ENCODE measurements around the gene RHBDL1. TPM values are rescaled to one million over a fixed set of nuclear protein-coding genes. Genes with fewer than 3 reads are reported as not detected.

The RHBDL1 gene
- total RNA-seq, 1 experiment from 2014 or later: 7.8 TPM

Other genes starting within 250 kb of the RHBDL1 start
- 161 and 180 TPM in 2 replicates for gene CAPN15, start 148.0 kb upstream of the RHBDL1 start, total RNA-seq (2014; rRNA removed; shearing (Covaris generic))
- gene PRR35, start 115.3 kb upstream of the RHBDL1 start, total RNA-seq (2014; rRNA removed; shearing (Covaris generic)): 0.08 TPM in 1 of 2 replicates, not detected in the other
- 0.05 and 0.13 TPM in 2 replicates for gene NHLRC4, start 108.7 kb upstream of the RHBDL1 start, total RNA-seq (2014; rRNA removed; shearing (Covaris generic))
- 99.5 and 103 TPM in 2 replicates for gene PIGQ, start 105.7 kb upstream of the RHBDL1 start, total RNA-seq (2014; rRNA removed; shearing (Covaris generic))
- 54.2 and 58.2 TPM in 2 replicates for gene RAB40C, start 85.6 kb upstream of the RHBDL1 start, total RNA-seq (2014; rRNA removed; shearing (Covaris generic))
- gene WFIKKN1, start 44.7 kb upstream of the RHBDL1 start, total RNA-seq (2014; rRNA removed; shearing (Covaris generic)): 0.74 and 1.1 TPM in 2 replicates
- 278 and 290 TPM in 2 replicates for gene METTL26, start 39.4 kb upstream of the RHBDL1 start, total RNA-seq (2014; rRNA removed; shearing (Covaris generic))
- 198 and 209 TPM in 2 replicates for gene MCRIP2, start 33.8 kb upstream of the RHBDL1 start, total RNA-seq (2014; rRNA removed; shearing (Covaris generic))
- gene WDR90, start 26.3 kb upstream of the RHBDL1 start, total RNA-seq (2014; rRNA removed; shearing (Covaris generic)): 162 and 168 TPM in 2 replicates
- gene RHOT2, start 7.5 kb upstream of the RHBDL1 start, total RNA-seq (2014; rRNA removed; shearing (Covaris generic)): 209 and 211 TPM in 2 replicates
- gene STUB1, start 4.7 kb downstream of the RHBDL1 start, total RNA-seq (2014; rRNA removed; shearing (Covaris generic)): 258 and 295 TPM in 2 replicates
- gene JMJD8, start 8.7 kb downstream of the RHBDL1 start, total RNA-seq (2014; rRNA removed; shearing (Covaris generic)): 154 and 176 TPM in 2 replicates
- gene WDR24, start 14.7 kb downstream of the RHBDL1 start, total RNA-seq (2014; rRNA removed; shearing (Covaris generic)): 5.9 and 6.2 TPM in 2 replicates
- 0.29 and 1.5 TPM in 2 replicates for gene FBXL16, start 30.1 kb downstream of the RHBDL1 start, total RNA-seq (2014; rRNA removed; shearing (Covaris generic))
- gene METRN, start 39.4 kb downstream of the RHBDL1 start, total RNA-seq (2014; rRNA removed; shearing (Covaris generic)): 82.2 and 108 TPM in 2 replicates
- 123 and 151 TPM in 2 replicates for gene ANTKMT, start 45.5 kb downstream of the RHBDL1 start, total RNA-seq (2014; rRNA removed; shearing (Covaris generic))
- gene CCDC78, start 50.8 kb downstream of the RHBDL1 start, total RNA-seq (2014; rRNA removed; shearing (Covaris generic)): 22.9 and 30.6 TPM in 2 replicates
- gene HAGHL, start 51.4 kb downstream of the RHBDL1 start, total RNA-seq (2014; rRNA removed; shearing (Covaris generic)): 63.0 and 80.8 TPM in 2 replicates
- 68.4 and 80.0 TPM in 2 replicates for gene CIAO3, start 65.3 kb downstream of the RHBDL1 start, total RNA-seq (2014; rRNA removed; shearing (Covaris generic))
- 3.9 and 8.3 TPM in 2 replicates for gene MSLN, start 85.1 kb downstream of the RHBDL1 start, total RNA-seq (2014; rRNA removed; shearing (Covaris generic))
- gene RPUSD1, start 112.7 kb downstream of the RHBDL1 start, total RNA-seq (2014; rRNA removed; shearing (Covaris generic)): 147 and 148 TPM in 2 replicates
- gene CHTF18, start 112.9 kb downstream of the RHBDL1 start, total RNA-seq (2014; rRNA removed; shearing (Covaris generic)): 121 and 145 TPM in 2 replicates
- not detected in 2 replicates for gene GNG13, start 125.1 kb downstream of the RHBDL1 start, total RNA-seq (2014; rRNA removed; shearing (Covaris generic))

All from HT-29 (cell line).